GM18907 (cell line): ENCODE results near the gene OR10G7.
"Not testable (repeated sequence)": the region's sequence is repeated elsewhere in the genome, so short reads cannot be mapped to it uniquely, and the experiment has no call there.

Experiments used
- ATAC-seq: cut with Tn5 transposase; IDR thresholded peaks from one replicate; pipeline ENCODE4 v1.9.1; 2021; ENCODE audit warnings: mild to moderate bottlenecking, moderate library complexity; ENCODE audit not compliant: unreplicated experiment

The OR10G7 gene

GRCh38 chr11:124043420-124043819, 2.3 kb upstream of the OR10G7 start:
- ATAC-seq, result no peak

DNA sequence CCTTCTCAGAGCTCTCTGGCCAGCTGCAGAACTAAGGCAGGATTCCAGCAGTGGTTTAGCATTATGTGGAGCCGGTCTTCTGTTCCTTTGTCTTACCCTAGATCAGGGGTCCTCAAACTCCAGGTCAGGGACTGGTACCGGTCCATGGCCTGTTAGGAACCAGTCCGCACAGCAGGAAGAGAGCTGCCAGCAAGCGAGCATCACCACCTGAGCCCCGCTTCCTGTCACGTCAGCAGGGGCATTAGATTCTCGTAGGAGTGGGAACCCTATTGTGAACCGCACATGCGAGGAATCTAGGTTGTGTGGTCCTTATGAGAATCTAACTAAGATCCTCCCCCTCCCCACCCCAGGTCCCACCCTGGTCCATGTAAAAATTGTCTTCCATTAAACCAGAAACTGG, 1.6 kb downstream of the OR10G7 start:
- no peak for ATAC-seq

GRCh38 chr11:124036666-124037065, 4.5 kb downstream of the OR10G7 start:
- no peak for ATAC-seq

- ATAC-seq, result no peak
Measured at GRCh38 chr11:124026498-124026897, 14.6 kb downstream of the OR10G7 start, which contains the start of gene OR10G8. Gene OR10G8, plus strand, starts transcription at chr11:124026798. Its CDS starts 2,825 bp downstream, at chr11:124029623.

- ATAC-seq, result not testable (repeated sequence)
Measured at GRCh38 chr11:124015837-124016236, 25.3 kb downstream of the OR10G7 start.

DNA sequence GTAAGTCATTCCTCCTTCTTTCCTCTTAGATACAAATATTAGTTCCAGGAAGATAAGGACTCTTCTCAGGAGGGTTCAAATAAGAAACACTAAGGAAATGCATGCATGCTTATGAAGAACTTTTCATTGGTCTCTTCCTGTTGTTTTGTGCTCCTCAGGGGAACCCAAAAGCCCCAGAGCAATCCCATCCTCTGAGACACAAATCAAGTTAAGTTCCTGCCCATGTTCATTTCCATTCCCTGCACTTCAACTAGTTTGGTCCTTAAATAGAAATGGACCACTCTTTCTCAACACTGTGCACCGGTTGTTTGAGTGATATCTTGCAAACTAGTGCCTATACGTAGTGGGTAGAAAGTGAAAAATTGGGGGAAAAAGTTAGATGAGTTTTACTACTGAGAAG, 28.4 kb downstream of the OR10G7 start, which contains the start of gene OR10G4:
OR10G4 (plus strand) TSS at position 301 of the 400 bp plus-strand sequence. CDS start 2,578 bp downstream, outside the sequence.
- no peak for ATAC-seq

DNA sequence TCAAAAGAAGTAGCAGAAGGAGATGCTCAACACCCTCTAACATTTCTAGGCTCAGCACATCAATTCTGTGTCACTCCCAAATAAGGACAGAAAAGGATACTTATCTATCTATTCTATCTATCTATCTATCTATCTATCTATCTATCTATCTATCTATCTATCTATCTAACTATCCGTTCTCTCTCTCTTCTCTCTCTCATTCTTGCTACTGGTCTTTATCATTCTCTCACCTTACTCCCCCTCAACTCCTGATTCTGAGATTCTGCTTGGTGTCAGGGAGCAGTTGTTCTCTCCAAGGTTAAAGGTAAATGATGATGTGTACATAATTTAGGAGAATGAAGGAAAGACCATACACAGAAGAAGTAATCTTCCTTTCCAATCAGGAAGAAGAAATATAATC, 46.0 kb downstream of the OR10G7 start, which contains the start of gene OR10G6:
OR10G6 (minus strand) TSS at position 43 of the 400 bp plus-strand sequence; CDS start at position 43, 0 bp downstream.
- no peak for ATAC-seq
